Heart right ventricle (tissue), 16 donors: Measurements from ENCODE around the gene KIF16B. TPM values are rescaled to one million over a fixed set of nuclear protein-coding genes. Genes with fewer than 3 reads are reported as not detected.

Experiments
- ATAC-seq, 8 donors: fragments of 200-7000 bp; cut with Tn5 transposase; one replicate each; pipeline ENCODE4 v1.9.1; 2020; ENCODE audit warnings: mild to moderate bottlenecking in 8 of 8, moderate library complexity in 8 of 8, moderate number of reproducible peaks in 1 of 8
- DNase-seq, 2 donors: peaks; one replicate each; pipeline ENCODE4 v3.0.0-alpha.2; 2020
- H3K27ac ChIP-seq, 10 donors: fragments of 200-600 bp; sonication (generic) in 2 of 10; one replicate each; pipeline versions ENCODE4 v1.5.0 to v1.8.0; 2020 to 2022; ENCODE audit warnings: mild to moderate bottlenecking in 3 of 10
- H3K27me3 ChIP-seq, 7 donors: fragments of 200-600 bp; one replicate each; pipeline ENCODE4 v1.8.0; 2021 to 2022; ENCODE audit warnings: mild to moderate bottlenecking in 2 of 7
- H3K36me3 ChIP-seq, 9 donors: fragments of 200-600 bp; sonication (generic) in 1 of 9; one replicate each; pipeline versions ENCODE4 v1.5.0 to v1.8.0; 2020 to 2022; ENCODE audit warnings: mild to moderate bottlenecking in 2 of 9
- H3K4me1 ChIP-seq, 9 donors: fragments of 200-600 bp; sonication (generic) in 1 of 9; one replicate each; pipeline versions ENCODE4 v1.5.0 to v1.8.0; 2020 to 2022; ENCODE audit warnings: mild to moderate bottlenecking in 4 of 9
- H3K4me3 ChIP-seq, 10 donors: fragments of 200-600 bp; sonication (generic) in 2 of 10; one replicate each; pipeline versions ENCODE4 v1.5.0 to v1.8.0; 2020 to 2022; ENCODE audit warnings: mild to moderate bottlenecking in 7 of 10, moderate library complexity in 2 of 10
- H3K9me3 ChIP-seq, 11 donors: fragments of 200-600 bp in 10 of 11; sonication (generic) in 2 of 11; one replicate each; pipeline versions ENCODE4 v1.5.0 to v1.8.0; 2013 to 2022; ENCODE audit warnings: mild to moderate bottlenecking in 2 of 11, control low read depth in 1 of 11, moderate library complexity in 1 of 11
- WGBS, 2 donors: extraction: QIAGEN DNeasy Blood & Tissue Kit; methylation state at CpG; one replicate each; pipeline ENCODE4 v1.1.7; 2013; ENCODE audit warnings: inconsistent platforms in 1 of 2; 5-methylcytosine and 5-hydroxymethylcytosine counted together
- intact Hi-C, 10 donors: fragments of 100-400 bp; cut with DNase I; formaldehyde crosslinking; loops; one replicate each; pipeline versions ENCODE4 v1.11.1 to v1.14.2; 2022
- polyA plus RNA-seq, 2 donors: library from polyadenylated mRNA; stranded (reverse); fragments of 200-250 nt; gene quantifications; one replicate each; pipeline ENCODE4 v1.2.3, GENCODE V29; 2013
- total RNA-seq, 10 donors: library from RNA; stranded (reverse); fragmentation: NEBNext Ultra II Directional in 3 of 10; extraction: Animal tissue kit (Norgen Biotek cat#: 25700) in 3 of 10; gene quantifications; one replicate each; pipeline versions ENCODE4 v1.2.1 to v1.2.4, GENCODE V29; 2021 to 2023
- TF ChIP-seq, protein P1 (sequence below), 9 donors: fragments of 200-600 bp; sonication (generic) in 2 of 9; IDR thresholded peaks; one replicate each; pipeline versions ENCODE4 v1.5.0 to v1.8.0; 2021 to 2022; ENCODE audit warnings: antibody characterized with exemption in 9 of 9, mild to moderate bottlenecking in 5 of 9, moderate library complexity in 1 of 9
- donor health status: Arrhythmogenic right ventricular cardiomyopathy.
- donor health status: ischemic (EF 13 %, LVEDD 7.1; RV severe dilation, severe dysfunction).
- donor health status: healthy with polysubstance abuse.
- donor health status: DM: no; HTN: yes; CAD: no.
- donor health status: DM: no; HTN: no; CAD: no.
- donor health status: ischemic (EF 25% LVEDD 6.9; RV normal size, moderate dysfunction).
- donor health status: ischemic (EF 25% LVEDD 5.7; RV mildly dilated, moderate dysfunction).
- donor health status: healthy.
- donor health status: DM: yes; HTN: yes; CAD: no.
- donor health status: Ischemic cardiomyopathy.
- donor health status: ischemic (EF 35%, LVEDD 5.7; RV mildly dilated, moderate dysfunction).
- donor health status: nonischemic (EF 11% LVEDD 7.7; RV severe dilation, severe dysfunction).
- donor health status: DM: yes; HTN: yes; CAD: no.
- donor health status: PGD.
- donor health status: ischemic (EF 29% LVEDD 5.4; RV normal size, mild dysfunction).
- donor health status: nonischemic (EF 23%, LVEDD 6.1; RV moderate dilation, normal function).

The KIF16B gene
- total and polyA plus RNA-seq, 12 donors = 9.7 to 22.5 (median 17.9) TPM

DNA sequence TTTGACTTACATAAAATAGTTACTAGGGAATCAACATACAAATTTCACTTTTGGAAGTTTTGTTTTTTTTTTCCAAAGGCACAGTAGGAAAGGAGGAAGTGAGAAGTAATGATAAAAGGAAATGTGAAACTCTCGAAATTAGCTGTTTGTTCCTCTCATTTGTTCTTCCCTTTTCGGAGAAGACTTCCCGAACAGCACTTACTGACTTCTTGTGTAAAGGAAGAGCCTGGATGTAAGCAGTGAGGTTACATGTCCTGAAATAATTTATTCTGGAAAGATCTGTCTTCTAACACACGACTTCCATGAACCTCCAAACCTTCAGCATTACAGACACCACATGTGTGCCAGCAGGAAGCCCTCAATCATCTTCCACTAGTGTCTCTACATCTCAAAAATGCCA is 59.1 kb downstream of the KIF16B start:
- 60 to 66% methylated on average over 4 of the region's 4 CpGs for WGBS, 2 donors
- no peaks in the 10 kb centered on the region for H3K9me3 ChIP-seq
- no peak overlapping the region for H3K4me3 ChIP-seq
- TF ChIP-seq, protein P1, sequence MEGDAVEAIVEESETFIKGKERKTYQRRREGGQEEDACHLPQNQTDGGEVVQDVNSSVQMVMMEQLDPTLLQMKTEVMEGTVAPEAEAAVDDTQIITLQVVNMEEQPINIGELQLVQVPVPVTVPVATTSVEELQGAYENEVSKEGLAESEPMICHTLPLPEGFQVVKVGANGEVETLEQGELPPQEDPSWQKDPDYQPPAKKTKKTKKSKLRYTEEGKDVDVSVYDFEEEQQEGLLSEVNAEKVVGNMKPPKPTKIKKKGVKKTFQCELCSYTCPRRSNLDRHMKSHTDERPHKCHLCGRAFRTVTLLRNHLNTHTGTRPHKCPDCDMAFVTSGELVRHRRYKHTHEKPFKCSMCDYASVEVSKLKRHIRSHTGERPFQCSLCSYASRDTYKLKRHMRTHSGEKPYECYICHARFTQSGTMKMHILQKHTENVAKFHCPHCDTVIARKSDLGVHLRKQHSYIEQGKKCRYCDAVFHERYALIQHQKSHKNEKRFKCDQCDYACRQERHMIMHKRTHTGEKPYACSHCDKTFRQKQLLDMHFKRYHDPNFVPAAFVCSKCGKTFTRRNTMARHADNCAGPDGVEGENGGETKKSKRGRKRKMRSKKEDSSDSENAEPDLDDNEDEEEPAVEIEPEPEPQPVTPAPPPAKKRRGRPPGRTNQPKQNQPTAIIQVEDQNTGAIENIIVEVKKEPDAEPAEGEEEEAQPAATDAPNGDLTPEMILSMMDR (IDR thresholded peaks at IDR 0.05) = no peak
- H3K27ac ChIP-seq = peak overlapping the region in 3 of 10 donors; percentile 16 to 78 (median 22)
- H3K4me1 ChIP-seq = peaks cover 0 to 10% (median 0%) of the 10 kb centered on the region in 9 donors
- no peak for DNase-seq
- intact Hi-C loops = loop anchor here in 5 of 10 donors (10.0 kb wide), 3 partner anchors 221 to 251 kb away; partner anchors contain the start of gene SNRPB2 (in 1 of the 5)
- H3K36me3 ChIP-seq = peaks cover 0 to 45% (median 10%) of the 10 kb centered on the region in 9 donors
- H3K27me3 ChIP-seq = no peaks in the 10 kb centered on the region
- ATAC-seq = peak in 5 of 8 donors; percentile 42 to 74 (median 58)

DNA sequence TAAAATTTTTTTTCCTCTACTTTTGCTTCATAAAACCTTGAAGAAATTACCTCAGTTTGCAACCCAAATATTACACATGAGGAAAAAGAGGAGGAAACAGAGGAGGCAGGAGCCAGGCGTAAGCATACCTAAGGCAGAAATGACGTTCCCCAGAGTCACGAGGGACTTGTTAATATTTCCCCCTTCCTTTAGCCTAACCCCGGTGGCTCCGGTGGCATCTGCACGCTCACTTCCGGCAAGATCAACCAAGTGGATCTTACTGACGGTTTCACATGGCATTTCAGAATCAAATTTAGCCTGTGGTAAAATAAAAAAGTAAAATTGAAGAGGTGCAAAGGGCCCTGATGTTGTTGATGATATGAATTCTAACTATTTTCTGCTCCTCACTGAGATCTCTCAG is 67.4 kb downstream of the KIF16B start:
- Histone ChIP-seq H3K27ac (no peak overlapping the region), H3K36me3 (peaks cover 0 to 96% (median 24%) of the 10 kb centered on the region in 9 donors), H3K4me3 (no peak overlapping the region), H3K27me3 (no peaks in the 10 kb centered on the region), H3K4me1 (no peaks in the 10 kb centered on the region), H3K9me3 (no peaks in the 10 kb centered on the region)
- ATAC-seq (no peak), DNase-seq (no peak)
- TF ChIP-seq, protein P1 (IDR thresholded peaks at IDR 0.05) = no peak
- WGBS, 2 donors = 84 to 85% methylated on average over 8 of the region's 8 CpGs
- intact Hi-C loops = no loop called here

DNA sequence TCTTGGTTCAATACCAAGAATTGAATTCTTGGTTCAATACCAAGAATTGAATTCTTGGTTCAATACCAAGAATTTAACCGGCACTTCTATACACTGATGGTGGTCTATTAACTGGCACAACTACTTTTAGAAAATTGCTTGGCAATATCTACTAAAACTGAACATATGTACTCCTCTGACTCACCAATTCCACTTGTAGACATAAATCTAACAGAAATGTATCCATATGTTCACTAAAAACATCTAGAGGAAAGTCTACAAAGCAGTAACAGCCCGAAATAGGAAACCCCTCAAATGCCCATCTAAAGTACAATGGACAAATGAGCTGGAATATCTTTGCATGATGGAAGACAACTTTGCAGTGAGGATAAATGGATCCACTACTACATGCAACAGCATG is 71.9 kb downstream of the KIF16B start:
- ATAC-seq = no peak
- Histone ChIP-seq H3K4me1 (no peaks in the 10 kb centered on the region), H3K9me3 (no peaks in the 10 kb centered on the region), H3K4me3 (no peak overlapping the region), H3K36me3 (peaks cover 0 to 74% (median 15%) of the 10 kb centered on the region in 9 donors), H3K27ac (no peak overlapping the region), H3K27me3 (no peaks in the 10 kb centered on the region)
- TF ChIP-seq, protein P1 (IDR thresholded peaks at IDR 0.05) = no peak
- DNase-seq = no peak
- WGBS, 2 donors = 65 to 82% methylated on average over 2 of the region's 2 CpGs
- intact Hi-C loops = loop anchor here in 1 of 10 donors (5.0 kb wide), 1 partner anchor 121 kb away; no protein-coding TSS in a partner anchor

DNA sequence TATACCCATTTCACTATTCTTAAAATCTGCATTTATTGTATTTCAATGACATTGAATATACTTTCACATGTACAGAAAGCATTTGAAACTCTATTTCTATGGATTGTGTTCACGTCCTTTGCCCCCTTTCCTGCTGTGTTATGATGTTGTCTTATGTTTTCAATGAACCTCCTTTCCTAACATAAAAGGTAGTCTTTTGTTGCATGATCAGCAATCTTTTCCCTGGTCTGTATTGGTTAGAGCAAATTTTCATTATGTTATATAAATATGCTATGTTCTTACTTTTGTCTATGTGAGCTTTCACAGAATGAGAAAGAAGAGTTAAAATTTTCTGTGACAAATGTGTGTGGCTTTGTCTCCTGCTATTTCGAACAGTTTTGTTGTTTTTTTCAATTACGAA is 73.1 kb downstream of the KIF16B start:
- H3K36me3 ChIP-seq = peaks cover 0 to 69% (median 7%) of the 10 kb centered on the region in 9 donors
- H3K4me1 ChIP-seq = no peaks in the 10 kb centered on the region
- no peak for DNase-seq
- ATAC-seq = no peak
- no peaks in the 10 kb centered on the region for H3K9me3 ChIP-seq
- WGBS, 2 donors = 92 to 93% methylated on average over 3 of the region's 3 CpGs
- intact Hi-C loops = loop anchor here in 1 of 10 donors (5.0 kb wide), 1 partner anchor 122 kb away; no protein-coding TSS in a partner anchor
- no peaks in the 10 kb centered on the region for H3K27me3 ChIP-seq
- TF ChIP-seq, protein P1 (IDR thresholded peaks at IDR 0.05) = no peak
- no peak overlapping the region for H3K27ac ChIP-seq
- H3K4me3 ChIP-seq = no peak overlapping the region
